ENCODE measurements around the gene ARL15.

- TF ChIP-seq POLR2A (IDR thresholded peaks at IDR 0.05) (no peak), CTCF (IDR thresholded peaks at IDR 0.05) (no peak)
These were observed 310.4 kb downstream of the ARL15 start for GRCh38 chr5:54000011-54000410.
